ENCODE data around the gene ATF2. TPM values are rescaled to one million over a fixed set of nuclear protein-coding genes. Genes with fewer than 3 reads are reported as not detected.

Gene ATF2
- total and polyA plus RNA-seq, 9 of the 15 experiments (the other 6 are each of a cell fraction or from before 2014, with no cell fraction given) = 24.2 to 111 (median 45.9) TPM

DNA sequence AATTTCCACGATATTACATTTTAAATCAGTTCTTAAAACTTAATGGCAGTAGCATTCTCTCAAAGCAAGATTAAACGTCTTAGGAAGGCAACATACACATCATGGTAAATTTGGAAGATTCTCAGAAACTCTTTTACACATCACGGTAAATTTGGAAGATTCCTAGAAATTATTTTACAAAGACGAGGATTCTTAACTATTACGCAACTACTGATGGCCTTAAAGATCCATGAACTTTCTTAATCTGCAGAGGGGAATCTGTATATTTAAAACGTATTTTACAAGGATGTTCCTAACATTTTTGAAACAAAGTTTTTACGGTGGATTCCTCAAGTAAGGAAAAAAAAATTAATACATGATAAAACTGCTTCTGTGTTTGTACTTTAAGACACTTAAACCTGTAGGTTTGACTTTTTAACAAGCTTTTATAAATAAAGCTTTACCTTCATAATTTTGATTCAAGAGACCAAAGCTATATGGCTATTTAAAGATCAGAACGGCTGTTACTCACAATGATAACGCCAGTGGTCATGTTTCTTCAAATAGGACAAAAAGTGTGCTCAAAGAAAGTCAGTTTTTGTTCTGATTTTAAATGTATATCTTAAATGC, 1.7 kb downstream of the ATF2 start:
- peak overlapping the region in 1 of 2 experiments; percentile 99; a peak in 3 of 4 replicates for H3K9ac ChIP-seq (ENCODE audit: insufficient read depth in 1 of 2, low read depth in 2 of 2, low read length in 2 of 2)
- peaks cover 10 to 11% of the 10 kb centered on the region in 2 experiments for H3K4me1 ChIP-seq (replicated peaks in 1 of 2; ENCODE audit: control insufficient read depth in 2 of 2, insufficient read depth in 2 of 2, low read length in 2 of 2)
- ChIA-PET CTCF (ENCODE audit: low intra/inter-chr PET ratio) (no interaction called here), POLR2A (interaction anchor here (0.7 to 3.4 kb wide), 10 partner anchors 11 to 101 kb away, joined by 3 to 28 read pairs (median 5); no protein-coding TSS in a partner anchor)
- peak overlapping the region; percentile 98 for H3K27ac ChIP-seq (ENCODE audit: extremely low read depth, low read depth, low read length)
- DNase-seq (ENCODE audit: extremely low read depth in 1 of 4, low spot score in 3 of 4) (no peak), FAIRE-seq (no peak), ATAC-seq (no peak)
- no peaks in the 10 kb centered on the region for H4K20me1 ChIP-seq (replicated peaks; ENCODE audit: control insufficient read depth, insufficient read depth, low read length)
- H3K36me3 ChIP-seq (ENCODE audit: control insufficient read depth, insufficient read depth, low read length) = peaks cover 11% of the 10 kb centered on the region; the same call in 2 of the 3 replicates
- BruUV-seq (replicated peaks) = no TSS peak
- H3K4me3 ChIP-seq = peak overlapping the region; percentile 69
- in situ Hi-C loops (cut with MboI) (loop anchor here (10.0 kb wide), 1 partner anchor 1222 kb away; no protein-coding TSS in a partner anchor), intact Hi-C loops (cut with micrococcal nuclease) (loop anchor here (5.0 kb wide), 2 partner anchors 54 to 836 kb away; partner anchors contain the start of gene LNPK)
- H3K9me3 ChIP-seq (replicated peaks; ENCODE audit: control insufficient read depth, insufficient read depth, low read depth, low read length) = peaks cover 3% of the 10 kb centered on the region; the same call in 1 of the 2 replicates
- H3K27me3 ChIP-seq (ENCODE audit: control insufficient read depth in 2 of 2, insufficient read depth in 2 of 2, low read length in 2 of 2) = no peaks in the 10 kb centered on the region
- peak overlapping the region; percentile 98 for H3K4me2 ChIP-seq (ENCODE audit: insufficient read depth, low read length)
- WGBS (ENCODE audit: insufficient coverage, low coverage, missing lambda C conversion rate) = 1% methylated on average over 9 of the region's 9 CpGs
- peaks cover 86% of the 10 kb centered on the region for H3K79me2 ChIP-seq (ENCODE audit: control insufficient read depth, insufficient read depth, low read length)
- no peak overlapping the region for H2AFZ ChIP-seq (ENCODE audit: low read depth, low read length)
- no peaks in the 10 kb centered on the region for H3K9me1 ChIP-seq (ENCODE audit: control insufficient read depth, insufficient read depth, low read length)
- TF ChIP-seq ATF3 (IDR thresholded peaks at IDR 0.05) (0 out of 2 replicates have a peak, but pooled peaks have one; percentile 39), ATF3 (CRISPR knock-in tag; conservative IDR thresholded peaks at IDR 0.05) (no peak), CEBPB (tag; IDR thresholded peaks at IDR 0.05) (peak; percentile 98), MNT (conservative IDR thresholded peaks at IDR 0.05) (peak in 1 of 2 experiments; percentile 2; a peak in 1 of 4 replicates), IRF9 (tag; IDR thresholded peaks at IDR 0.05) (peak; percentile 82; the same call in 1 of the 2 replicates), ZBTB40 (IDR thresholded peaks at IDR 0.05) (peak; percentile 64), ZBTB40 (CRISPR knock-in tag; IDR thresholded peaks at IDR 0.05) (no peak), MIER1 (IDR thresholded peaks at IDR 0.05; ENCODE audit: low read depth) (no peak)
